Measurements from ENCODE around the gene TARM1.

DNA sequence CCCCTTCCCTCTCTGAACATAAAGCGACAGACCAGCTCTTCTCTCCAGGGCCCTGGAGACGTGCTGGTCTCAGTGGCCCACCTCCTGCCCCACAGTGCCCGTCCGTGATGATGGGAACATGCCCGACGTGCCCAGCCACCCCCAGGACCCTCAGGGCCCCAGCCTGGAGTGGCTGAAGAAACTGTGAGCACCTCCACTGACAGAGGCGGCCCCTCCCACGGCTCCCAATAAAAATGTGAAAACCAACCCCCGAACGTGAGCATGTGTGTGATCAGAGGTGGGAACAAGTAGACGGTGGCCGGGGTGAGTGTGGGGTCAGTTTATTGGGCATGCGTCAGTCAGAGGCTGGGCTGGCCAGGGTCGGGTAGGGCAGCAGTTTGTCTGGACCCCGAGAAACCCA, 25.6 kb upstream of the TARM1 start:
- TF ChIP-seq ZNF274 (IDR thresholded peaks at IDR 0.05; ENCODE audit: low read depth, low read length) (no peak), YY1 (IDR thresholded peaks at IDR 0.05; ENCODE audit: insufficient read depth, insufficient read length) (no peak), SUZ12 (IDR thresholded peaks at IDR 0.05; ENCODE audit: extremely low read depth, insufficient read depth, insufficient read length) (no peak)

Data from NT2/D1 (cell line).